Panc1 (cell line): Measurements from ENCODE around the gene PPM1M.

Experiments
- POLR2AphosphoS5 ChIP-seq: IDR thresholded peaks from 2 replicates; pipeline ENCODE4 v1.6.1; 2012; ENCODE audit warnings: mild to moderate bottlenecking, low read depth, low read length, moderate library complexity
- SIN3A ChIP-seq: IDR thresholded peaks from 2 replicates; pipeline ENCODE4 v1.6.1; 2012; ENCODE audit warnings: low read depth, mild to moderate bottlenecking, low read length, moderate library complexity, borderline replicate concordance; ENCODE audit not compliant: insufficient read depth
- TCF7L2 ChIP-seq: IDR thresholded peaks from 2 replicates; pipeline ENCODE4 v1.6.1; 2011; ENCODE audit warnings: mild to moderate bottlenecking, low read depth, low read length, inconsistent platforms
- TF ChIP-seq, protein P1 (sequence below): fragments of 450-650 bp; IDR thresholded peaks from 2 replicates; pipeline ENCODE4 v1.5.1; 2017; ENCODE audit warnings: mild to moderate bottlenecking
- TF ChIP-seq, protein P2 (sequence below), 2 experiments: IDR thresholded peaks; 2 replicates each; pipeline ENCODE4 v1.6.1; 2011 to 2012; ENCODE audit warnings: low read depth in 2 of 2, control low read depth in 1 of 2, low read length in 1 of 2, mild to moderate bottlenecking in 1 of 2, moderate library complexity in 1 of 2; ENCODE audit not compliant: insufficient read depth in 1 of 2

DNA sequence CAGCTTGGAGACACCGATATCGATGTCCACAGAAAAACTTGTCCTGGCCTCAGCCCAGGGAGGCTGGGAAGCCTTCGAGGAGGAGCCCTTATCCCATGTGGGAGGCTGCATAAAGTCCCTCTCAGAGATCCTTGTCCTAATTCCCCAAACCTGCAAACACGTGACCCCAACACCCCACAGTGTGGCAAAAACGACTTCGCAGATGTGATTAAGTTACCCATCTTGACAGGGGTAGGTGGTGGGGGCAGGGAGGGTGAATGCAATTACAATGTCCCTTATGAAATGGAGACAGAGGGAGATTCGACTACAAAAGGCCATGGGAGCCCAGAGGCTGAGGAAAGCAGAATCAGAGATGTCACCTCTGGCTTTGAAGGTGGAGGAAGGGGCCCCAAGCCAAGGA lies 17.8 kb upstream of the PPM1M start:
- TF ChIP-seq, protein P1, sequence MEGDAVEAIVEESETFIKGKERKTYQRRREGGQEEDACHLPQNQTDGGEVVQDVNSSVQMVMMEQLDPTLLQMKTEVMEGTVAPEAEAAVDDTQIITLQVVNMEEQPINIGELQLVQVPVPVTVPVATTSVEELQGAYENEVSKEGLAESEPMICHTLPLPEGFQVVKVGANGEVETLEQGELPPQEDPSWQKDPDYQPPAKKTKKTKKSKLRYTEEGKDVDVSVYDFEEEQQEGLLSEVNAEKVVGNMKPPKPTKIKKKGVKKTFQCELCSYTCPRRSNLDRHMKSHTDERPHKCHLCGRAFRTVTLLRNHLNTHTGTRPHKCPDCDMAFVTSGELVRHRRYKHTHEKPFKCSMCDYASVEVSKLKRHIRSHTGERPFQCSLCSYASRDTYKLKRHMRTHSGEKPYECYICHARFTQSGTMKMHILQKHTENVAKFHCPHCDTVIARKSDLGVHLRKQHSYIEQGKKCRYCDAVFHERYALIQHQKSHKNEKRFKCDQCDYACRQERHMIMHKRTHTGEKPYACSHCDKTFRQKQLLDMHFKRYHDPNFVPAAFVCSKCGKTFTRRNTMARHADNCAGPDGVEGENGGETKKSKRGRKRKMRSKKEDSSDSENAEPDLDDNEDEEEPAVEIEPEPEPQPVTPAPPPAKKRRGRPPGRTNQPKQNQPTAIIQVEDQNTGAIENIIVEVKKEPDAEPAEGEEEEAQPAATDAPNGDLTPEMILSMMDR: no peak
- no peak for TF ChIP-seq POLR2AphosphoS5
- no peak for TF ChIP-seq TCF7L2
- TF ChIP-seq, protein P2, sequence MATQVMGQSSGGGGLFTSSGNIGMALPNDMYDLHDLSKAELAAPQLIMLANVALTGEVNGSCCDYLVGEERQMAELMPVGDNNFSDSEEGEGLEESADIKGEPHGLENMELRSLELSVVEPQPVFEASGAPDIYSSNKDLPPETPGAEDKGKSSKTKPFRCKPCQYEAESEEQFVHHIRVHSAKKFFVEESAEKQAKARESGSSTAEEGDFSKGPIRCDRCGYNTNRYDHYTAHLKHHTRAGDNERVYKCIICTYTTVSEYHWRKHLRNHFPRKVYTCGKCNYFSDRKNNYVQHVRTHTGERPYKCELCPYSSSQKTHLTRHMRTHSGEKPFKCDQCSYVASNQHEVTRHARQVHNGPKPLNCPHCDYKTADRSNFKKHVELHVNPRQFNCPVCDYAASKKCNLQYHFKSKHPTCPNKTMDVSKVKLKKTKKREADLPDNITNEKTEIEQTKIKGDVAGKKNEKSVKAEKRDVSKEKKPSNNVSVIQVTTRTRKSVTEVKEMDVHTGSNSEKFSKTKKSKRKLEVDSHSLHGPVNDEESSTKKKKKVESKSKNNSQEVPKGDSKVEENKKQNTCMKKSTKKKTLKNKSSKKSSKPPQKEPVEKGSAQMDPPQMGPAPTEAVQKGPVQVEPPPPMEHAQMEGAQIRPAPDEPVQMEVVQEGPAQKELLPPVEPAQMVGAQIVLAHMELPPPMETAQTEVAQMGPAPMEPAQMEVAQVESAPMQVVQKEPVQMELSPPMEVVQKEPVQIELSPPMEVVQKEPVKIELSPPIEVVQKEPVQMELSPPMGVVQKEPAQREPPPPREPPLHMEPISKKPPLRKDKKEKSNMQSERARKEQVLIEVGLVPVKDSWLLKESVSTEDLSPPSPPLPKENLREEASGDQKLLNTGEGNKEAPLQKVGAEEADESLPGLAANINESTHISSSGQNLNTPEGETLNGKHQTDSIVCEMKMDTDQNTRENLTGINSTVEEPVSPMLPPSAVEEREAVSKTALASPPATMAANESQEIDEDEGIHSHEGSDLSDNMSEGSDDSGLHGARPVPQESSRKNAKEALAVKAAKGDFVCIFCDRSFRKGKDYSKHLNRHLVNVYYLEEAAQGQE (IDR thresholded peaks at IDR 0.05; ENCODE audit: insufficient read depth in 1 of 2, low read depth in 2 of 2, low read length in 1 of 2): no peak
- no peak for TF ChIP-seq SIN3A
